Suprapubic skin (tissue), 4 donors: ENCODE data around the gene OR2T6. TPM values are rescaled to one million over a fixed set of nuclear protein-coding genes. Genes with fewer than 3 reads are reported as not detected.
"Not testable (repeated sequence)": the region's sequence is repeated elsewhere in the genome, so short reads cannot be mapped to it uniquely, and the experiment has no call there.

Source experiments
- DNase-seq, 2 donors: peaks; one replicate each; pipeline ENCODE4 v3.0.0-alpha.2; 2019; ENCODE audit warnings: low spot score in 2 of 2
- H3K27ac ChIP-seq: fragments of 200-600 bp; sonication (generic); one replicate; pipeline ENCODE4 v1.5.1; 2019
- H3K27me3 ChIP-seq: fragments of 200-600 bp; sonication (generic); one replicate; pipeline ENCODE4 v1.5.1; 2019
- H3K36me3 ChIP-seq: fragments of 200-600 bp; sonication (generic); one replicate; pipeline ENCODE4 v1.5.1; 2019
- H3K4me1 ChIP-seq: fragments of 200-600 bp; sonication (generic); one replicate; pipeline ENCODE4 v1.5.1; 2019
- H3K4me3 ChIP-seq: fragments of 200-600 bp; sonication (generic); one replicate; pipeline ENCODE4 v1.5.1; 2019; ENCODE audit warnings: mild to moderate bottlenecking
- H3K9me3 ChIP-seq: fragments of 200-600 bp; sonication (generic); one replicate; pipeline ENCODE4 v1.5.1; 2019
- WGBS: methylation state at CpG from one replicate; pipeline ENCODE4 v1.1.5; 2018; 5-methylcytosine and 5-hydroxymethylcytosine counted together
- total RNA-seq, 4 donors: library from RNA; depleted of rRNA; stranded (reverse); fragments of >200 nt; gene quantifications; one replicate each; pipeline ENCODE4 v1.1.0, GENCODE V29; 2016

OR2T6 gene
- total RNA-seq, 4 donors from 2014 or later, result not detected

DNA sequence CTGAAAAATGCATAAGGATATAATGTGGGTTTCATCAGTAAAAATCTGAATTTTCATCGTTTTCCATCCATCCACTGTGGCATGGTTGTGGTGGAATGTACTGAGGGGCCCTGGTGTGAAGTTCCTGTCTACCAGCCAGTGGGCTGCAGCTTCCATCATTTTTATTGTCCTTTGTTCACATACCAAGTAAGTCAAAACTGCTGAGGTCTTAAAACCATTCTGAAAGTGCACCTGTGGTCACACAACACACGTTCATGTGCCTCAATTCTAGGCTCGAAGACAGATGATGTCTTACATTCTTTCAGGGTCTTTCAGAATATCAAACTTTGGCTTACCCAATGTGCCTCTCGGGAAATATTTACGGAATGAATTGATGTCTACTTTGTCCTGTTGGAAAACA, 63.7 kb downstream of the OR2T6 start:
- H3K27ac ChIP-seq, H3K4me3 ChIP-seq, H3K9me3 ChIP-seq, H3K36me3 ChIP-seq, DNase-seq, H3K27me3 ChIP-seq, H3K4me1 ChIP-seq: not testable (repeated sequence)
- WGBS, result 67% methylated on average over 5 of the region's 5 CpGs

Other genes starting within 250 kb of the OR2T6 start
- gene OR2M5, start 230.6 kb upstream of the OR2T6 start, total RNA-seq, result not detected
- not detected for gene OR2M2, start 200.9 kb upstream of the OR2T6 start, total RNA-seq
- not detected for gene OR2M3, start 178.5 kb upstream of the OR2T6 start, total RNA-seq
- gene OR2M4, start 144.3 kb upstream of the OR2T6 start, total RNA-seq, result not detected
- gene OR2T33, start 97.8 kb upstream of the OR2T6 start, total RNA-seq, result under 1 TPM in 1 of 4 donors, not detected in 3; 0.34 TPM
- not detected for gene OR2T12, start 72.3 kb upstream of the OR2T6 start, total RNA-seq
- not detected for gene OR2M7, start 51.2 kb upstream of the OR2T6 start, total RNA-seq
- gene OR14C36, start 27.0 kb upstream of the OR2T6 start, total RNA-seq, result not detected
- gene OR2T4, start 14.1 kb upstream of the OR2T6 start, total RNA-seq, result not detected
- gene OR2T1, start 27.3 kb downstream of the OR2T6 start, total RNA-seq, result not detected
- gene OR2T2, start 69.9 kb downstream of the OR2T6 start, total RNA-seq, result under 1 TPM in 1 of 4 donors, not detected in 3; 0.31 TPM
- gene OR2T3, start 97.6 kb downstream of the OR2T6 start, total RNA-seq, result not detected
- not detected for gene OR2T5, start 112.8 kb downstream of the OR2T6 start, total RNA-seq
- under 1 TPM in 2 of 4 donors, not detected in 2; 0.10 to 0.98 TPM for gene OR2G6, start 132.3 kb downstream of the OR2T6 start, total RNA-seq
- 1 to 10 TPM in 1 of 4 donors, not detected in 3; 1.1 TPM for gene OR2T29, start 187.0 kb downstream of the OR2T6 start, total RNA-seq
- 1 to 10 TPM in 2 of 4 donors, not detected in 2; 1.1 to 2.0 TPM for gene OR2T34, start 199.0 kb downstream of the OR2T6 start, total RNA-seq
- gene OR2T10, start 222.0 kb downstream of the OR2T6 start, total RNA-seq, result under 1 TPM in 3 of 4 donors, not detected in 1; 0.19 to 0.83 (median 0.80) TPM